ENCODE results near the gene GALNT17.

The GALNT17 gene

DNA sequence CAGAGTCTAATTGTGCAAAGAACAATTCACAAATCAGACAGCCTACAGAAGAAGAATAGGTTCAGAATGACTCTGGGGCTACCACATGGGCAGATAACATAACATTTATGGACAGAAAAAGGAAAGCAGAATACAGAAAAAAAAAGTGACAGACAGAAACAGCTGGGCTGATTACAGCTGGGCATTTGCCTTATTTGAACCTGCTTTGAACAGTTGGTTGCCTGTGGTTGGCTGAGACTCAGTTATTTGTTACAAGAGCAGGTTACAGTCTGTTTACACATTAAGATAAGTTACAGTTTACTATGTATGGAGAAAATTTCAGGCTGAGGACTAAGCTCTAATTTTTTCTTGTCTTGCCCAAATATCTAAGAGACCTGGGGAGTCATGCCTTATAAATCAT is 327.2 kb downstream of the GALNT17 start:
- DNase-seq (ENCODE audit: low read depth) = no peak

DNA sequence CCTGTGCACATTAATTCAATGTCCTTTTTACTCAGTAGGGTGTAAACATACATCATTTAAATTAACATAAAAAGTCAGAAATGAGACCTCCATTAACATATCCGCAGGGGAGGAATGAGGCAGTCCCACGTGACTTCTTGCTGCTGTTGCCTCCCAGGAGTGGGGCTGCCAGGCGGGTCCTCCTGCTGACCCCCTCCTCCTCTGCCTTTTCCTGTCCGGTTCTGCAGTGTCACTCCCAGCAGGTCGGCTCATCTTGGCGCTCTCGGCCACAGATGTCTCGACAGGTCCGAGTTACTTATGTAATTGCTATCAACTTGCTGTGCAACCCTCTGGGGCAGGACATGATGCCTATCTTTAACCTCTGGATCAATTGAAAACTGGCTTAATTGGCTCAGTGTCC is 329.6 kb downstream of the GALNT17 start:
- no peak for DNase-seq (ENCODE audit: low read depth)

GRCh38 chr7:71465741-71466189 is 333.8 kb downstream of the GALNT17 start:
- no peak for DNase-seq (ENCODE audit: low read depth)

DNA sequence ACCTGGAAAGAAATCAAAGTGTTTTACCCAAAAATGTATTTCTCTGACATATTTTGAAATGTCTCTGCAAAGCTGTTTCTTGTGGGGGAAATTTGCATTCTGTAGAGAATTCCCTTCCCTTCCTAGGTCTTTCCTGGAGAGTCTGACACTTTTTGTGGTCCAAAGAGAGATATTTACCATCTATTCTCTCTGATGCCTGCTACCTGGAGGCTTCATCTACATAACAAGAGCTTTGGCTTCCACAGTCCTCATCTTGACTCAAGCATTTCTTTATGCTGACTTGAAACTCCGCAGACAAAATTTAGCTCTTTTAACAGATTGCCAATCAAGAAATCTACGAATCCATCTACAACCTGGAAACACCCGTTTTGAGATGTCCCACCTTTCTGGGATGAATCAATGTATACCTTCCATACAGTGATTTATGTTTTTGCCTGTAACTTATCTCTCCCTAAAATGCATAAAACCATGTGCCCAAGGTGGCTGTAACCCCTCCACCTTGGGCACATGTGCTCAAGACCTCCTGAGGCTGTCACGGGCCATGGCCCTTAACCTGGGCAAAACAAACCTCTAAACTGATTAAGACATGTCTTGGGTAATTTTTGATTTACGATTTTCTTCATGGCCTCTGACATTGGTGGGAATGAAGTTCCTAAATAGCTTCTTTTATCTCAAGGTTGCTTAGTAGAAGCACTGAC is 334.7 kb downstream of the GALNT17 start:
- no peak for DNase-seq (ENCODE audit: low read depth)

DNA sequence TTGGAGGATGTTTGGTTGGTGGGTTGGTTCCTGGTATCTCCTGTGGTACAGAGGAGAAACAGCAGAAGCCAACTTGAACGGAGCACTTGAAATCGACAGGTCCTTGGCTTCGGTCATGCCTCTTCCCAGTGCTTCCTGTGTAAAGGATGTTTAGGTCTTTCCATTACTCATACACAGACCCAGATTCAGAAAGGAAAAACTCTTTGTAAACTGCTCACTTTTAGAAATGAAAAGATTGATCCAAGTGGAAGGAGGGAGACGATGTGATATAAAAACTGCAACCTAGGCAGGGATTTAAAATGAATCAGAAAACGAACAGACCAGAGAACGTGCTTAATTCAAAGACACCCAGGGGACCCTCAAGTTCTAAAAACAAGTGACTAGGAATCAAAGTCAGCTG is 338.4 kb downstream of the GALNT17 start:
- DNase-seq (ENCODE audit: low read depth) = no peak

DNA sequence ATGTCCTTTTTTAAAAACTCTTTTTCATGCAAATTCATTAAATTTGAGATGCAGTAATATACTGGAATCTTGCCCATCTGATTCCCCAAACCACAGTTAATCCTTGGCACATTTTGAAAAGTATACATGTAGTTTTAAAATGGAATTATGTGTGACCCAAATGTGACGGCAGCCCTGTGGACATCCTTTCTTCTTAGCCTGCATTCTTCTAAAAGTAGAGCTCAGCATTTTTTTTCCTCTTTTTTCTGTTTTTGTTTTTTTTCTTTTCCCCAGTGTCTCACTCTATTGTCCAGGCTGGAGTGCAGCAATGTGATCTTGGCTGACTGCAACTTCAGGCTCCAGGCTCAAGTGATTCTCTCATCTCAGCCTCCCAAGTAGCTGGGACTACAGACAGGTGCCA is 338.9 kb downstream of the GALNT17 start:
- DNase-seq (ENCODE audit: low read depth) = no peak

DNA sequence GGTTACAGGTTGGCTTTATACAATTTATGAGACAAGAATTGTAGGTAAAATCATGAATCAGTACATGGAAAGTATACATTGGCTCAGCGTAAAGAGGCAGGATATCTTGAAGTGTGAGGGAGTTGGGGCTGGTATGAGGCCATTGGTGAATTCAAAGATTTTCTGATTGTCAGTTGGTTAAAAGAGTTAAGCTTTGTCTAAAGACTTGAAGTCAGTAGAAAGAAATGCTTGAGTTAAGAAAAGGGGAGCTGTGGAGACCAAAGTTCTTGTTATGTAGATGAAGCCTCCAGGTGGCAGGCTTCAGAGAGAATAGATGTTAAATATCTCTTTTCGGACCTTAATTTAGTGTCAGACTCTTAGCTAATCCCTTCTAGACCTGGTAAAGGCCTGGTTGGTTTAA is 341.0 kb downstream of the GALNT17 start:
- DNase-seq (ENCODE audit: low read depth) = no peak

GRCh38 chr7:71473366-71473967 is 341.5 kb downstream of the GALNT17 start:
- no peak for DNase-seq (ENCODE audit: low read depth)

DNA sequence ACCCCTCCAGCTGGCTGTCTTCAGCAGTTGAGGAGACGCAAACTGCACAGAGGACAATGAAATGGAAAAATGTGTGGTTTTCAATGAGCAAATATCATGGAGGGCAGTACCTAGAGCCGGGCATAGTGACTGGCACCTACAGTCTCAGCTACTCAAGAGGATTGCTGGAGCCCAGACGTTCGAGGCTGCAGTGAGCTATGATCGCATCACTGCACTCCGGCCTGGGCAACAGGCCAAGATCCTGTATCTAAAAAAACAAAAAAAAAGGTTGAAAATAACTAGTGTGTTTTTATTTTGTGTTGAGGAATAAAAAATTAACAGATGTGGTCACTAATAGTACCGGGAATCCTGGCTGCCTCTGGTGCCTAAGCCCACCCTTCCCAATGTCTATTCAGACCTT is 345.5 kb downstream of the GALNT17 start:
- no peak for DNase-seq (ENCODE audit: low read depth)

GRCh38 chr7:71479231-71479630 is 347.3 kb downstream of the GALNT17 start:
- no peak for DNase-seq (ENCODE audit: low read depth)

GRCh38 chr7:71480791-71481190 is 348.8 kb downstream of the GALNT17 start:
- DNase-seq (ENCODE audit: low read depth) = no peak

GRCh38 chr7:71482284-71482683 is 350.3 kb downstream of the GALNT17 start:
- DNase-seq (ENCODE audit: low read depth) = no peak

DNA sequence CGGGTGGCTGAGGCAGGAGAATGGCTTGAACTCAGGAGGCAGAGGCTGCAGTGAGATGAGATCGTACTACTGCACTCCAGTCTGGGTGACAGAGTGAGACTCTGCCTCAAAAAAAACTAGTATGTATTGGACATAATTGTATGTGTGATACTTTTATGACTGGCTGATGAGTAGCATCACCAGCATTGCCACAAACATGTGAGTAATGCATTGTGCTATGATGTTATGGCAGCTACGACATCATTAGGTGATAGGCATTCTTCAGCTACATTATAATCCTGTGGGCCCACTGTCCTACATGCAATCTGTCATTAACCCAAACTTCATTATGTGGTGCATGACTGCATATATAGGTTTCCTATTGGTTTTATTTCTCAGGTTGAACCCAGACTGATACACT is 352.4 kb downstream of the GALNT17 start:
- peak; percentile 27 for DNase-seq (ENCODE audit: low read depth)

- no peak for DNase-seq (ENCODE audit: low read depth)
Measured at GRCh38 chr7:71485586-71485985, 353.6 kb downstream of the GALNT17 start.

DNA sequence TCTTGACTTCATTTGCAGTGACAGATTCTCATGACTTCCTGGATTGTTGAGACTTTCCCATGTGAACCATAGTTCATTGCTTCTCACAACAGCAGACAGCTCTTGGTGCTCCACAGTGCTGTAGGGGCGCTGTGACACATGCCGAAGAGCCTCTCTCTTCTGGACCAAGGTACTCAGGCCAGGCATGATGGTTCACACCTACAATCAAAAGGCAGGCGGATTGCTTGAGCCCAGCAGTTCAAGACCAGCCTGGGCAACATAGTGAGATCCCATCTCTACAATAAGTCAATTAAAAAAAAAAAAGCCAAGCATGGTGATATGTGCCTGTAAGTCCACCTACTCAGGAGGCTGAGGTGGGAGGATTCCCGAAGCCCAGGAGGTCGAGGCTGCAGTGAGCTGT is 354.5 kb downstream of the GALNT17 start:
- DNase-seq (ENCODE audit: low read depth) = no peak

GRCh38 chr7:71486856-71487628 is 355.1 kb downstream of the GALNT17 start:
- DNase-seq (ENCODE audit: low read depth) = peak; percentile 89

- DNase-seq (ENCODE audit: low read depth) = peak; percentile 21
Measured at GRCh38 chr7:71488308-71488707, 356.4 kb downstream of the GALNT17 start.

- DNase-seq (ENCODE audit: low read depth) = no peak
Measured at GRCh38 chr7:71491336-71491735, 359.4 kb downstream of the GALNT17 start.

- no peak for DNase-seq (ENCODE audit: low read depth)
Measured at GRCh38 chr7:71495828-71496227, 363.9 kb downstream of the GALNT17 start.

DNA sequence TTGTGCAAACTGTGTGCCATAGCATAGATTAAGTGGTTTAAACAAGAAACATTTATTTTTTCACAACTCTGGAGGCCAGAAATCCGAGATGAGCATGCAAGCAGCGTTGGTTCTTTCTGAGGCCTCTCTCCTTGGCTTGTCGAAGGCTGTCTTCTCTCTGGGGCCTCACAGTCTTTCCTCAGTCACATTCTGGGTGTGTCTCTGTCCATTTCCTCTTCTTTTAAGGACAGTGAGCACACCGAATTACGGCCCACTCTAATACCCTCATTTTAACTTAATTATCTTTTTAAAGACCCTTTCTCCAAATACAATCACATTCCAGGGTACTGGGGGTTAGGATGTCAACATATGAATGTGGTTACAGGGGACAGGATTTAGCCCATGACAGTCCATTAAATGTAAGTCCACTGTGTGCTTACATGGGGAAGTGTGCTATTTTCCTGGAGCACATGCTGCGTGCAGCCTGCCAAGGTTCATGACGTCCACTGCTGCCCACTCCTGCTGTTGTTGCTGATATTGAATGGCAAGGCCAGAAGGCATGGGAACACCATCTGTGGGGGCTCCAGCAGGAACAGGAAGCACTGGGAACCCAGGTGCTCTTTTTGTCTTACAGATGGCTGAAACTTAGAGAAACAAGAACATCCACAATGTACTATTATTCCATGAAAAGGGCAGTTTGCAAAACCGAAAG is 365.5 kb downstream of the GALNT17 start:
- DNase-seq (ENCODE audit: low read depth) = no peak

DNA sequence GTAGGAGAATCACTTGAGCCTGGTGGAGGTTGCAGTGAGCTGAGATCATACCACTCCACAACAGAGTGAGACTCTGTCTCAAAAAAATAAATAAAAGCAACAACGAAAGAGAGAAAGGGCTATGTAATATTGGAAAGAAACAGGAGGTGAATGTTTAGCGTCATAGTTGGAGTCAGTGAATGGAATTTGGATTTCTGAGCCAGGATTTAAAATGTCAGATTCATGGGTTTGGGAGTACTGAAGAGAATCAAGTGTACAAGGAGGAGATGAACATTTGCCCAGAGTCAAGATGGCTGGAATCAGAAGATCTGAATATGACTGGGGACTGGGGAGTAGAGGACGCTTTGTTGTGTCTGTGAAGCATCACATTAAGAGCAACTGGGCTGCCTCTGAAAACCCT is 366.4 kb downstream of the GALNT17 start:
- no peak for DNase-seq (ENCODE audit: low read depth)

DNA sequence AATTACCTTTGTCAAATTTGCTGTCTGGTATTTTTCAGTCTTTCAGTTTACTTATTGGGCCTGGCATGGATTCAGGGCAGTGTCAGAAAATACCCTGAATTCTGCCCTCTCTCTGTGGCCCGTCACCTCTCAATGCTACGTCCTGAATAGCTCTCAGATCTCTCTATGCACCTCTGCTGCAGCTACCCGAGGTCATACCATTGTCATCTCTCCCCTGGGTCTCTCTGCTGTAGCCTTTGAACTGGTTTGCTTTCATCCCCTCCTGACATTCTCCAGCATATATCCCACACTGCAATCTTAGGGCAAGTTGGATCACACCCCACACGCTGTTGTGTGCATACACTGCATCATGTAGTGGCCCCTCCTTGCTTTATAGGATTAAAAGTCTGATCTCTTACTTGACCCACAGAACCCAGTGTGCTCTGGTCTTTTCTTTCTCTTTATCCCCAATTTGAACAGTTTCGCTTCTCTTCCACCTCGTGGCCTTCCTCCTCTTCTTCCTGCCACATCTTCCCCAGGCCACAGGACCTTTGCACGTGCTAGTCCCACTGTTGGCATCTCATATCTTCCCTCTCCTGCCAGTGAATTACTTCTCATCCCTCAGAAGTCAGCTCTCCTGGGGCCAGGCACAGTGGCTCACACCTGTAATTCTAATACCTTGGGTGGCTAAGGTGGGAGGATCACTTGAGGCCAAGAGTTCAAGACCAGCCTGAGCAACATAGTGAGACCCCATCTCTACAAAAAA is 372.9 kb downstream of the GALNT17 start:
- DNase-seq (ENCODE audit: low read depth) = no peak
